GM18517 (cell line): ENCODE results near the gene GALNTL6.
"Not testable (repeated sequence)": the region's sequence is repeated elsewhere in the genome, so short reads cannot be mapped to it uniquely, and the experiment has no call there.

Experiments
- ATAC-seq: cut with Tn5 transposase; IDR thresholded peaks from one replicate; pipeline ENCODE4 v1.9.1; 2021; ENCODE audit warnings: mild to moderate bottlenecking, moderate library complexity; ENCODE audit not compliant: unreplicated experiment

Gene GALNTL6

GRCh38 chr4:172842779-172843178, 1029.6 kb downstream of the GALNTL6 start:
- ATAC-seq: no peak

GRCh38 chr4:172843192-172843591, 1030.0 kb downstream of the GALNTL6 start:
- ATAC-seq: no peak

GRCh38 chr4:172844556-172844955, 1031.4 kb downstream of the GALNTL6 start:
- ATAC-seq: no peak

GRCh38 chr4:172845281-172845680, 1032.1 kb downstream of the GALNTL6 start:
- no peak for ATAC-seq

GRCh38 chr4:172850838-172851237, 1037.6 kb downstream of the GALNTL6 start:
- ATAC-seq: no peak

GRCh38 chr4:172851534-172851933, 1038.3 kb downstream of the GALNTL6 start:
- ATAC-seq: no peak

- no peak for ATAC-seq
Observed at GRCh38 chr4:172857026-172857425, 1043.8 kb downstream of the GALNTL6 start.

- ATAC-seq: no peak
Observed at GRCh38 chr4:172858731-172859230, 1045.6 kb downstream of the GALNTL6 start.

GRCh38 chr4:172865103-172865502, 1051.9 kb downstream of the GALNTL6 start:
- no peak for ATAC-seq

- no peak for ATAC-seq
Observed at GRCh38 chr4:172865531-172866127, 1052.4 kb downstream of the GALNTL6 start.

GRCh38 chr4:172866421-172866820, 1053.2 kb downstream of the GALNTL6 start:
- ATAC-seq: no peak

- no peak for ATAC-seq
Observed at GRCh38 chr4:172867835-172868234, 1054.6 kb downstream of the GALNTL6 start.

- ATAC-seq: no peak
Observed at GRCh38 chr4:172868271-172868670, 1055.1 kb downstream of the GALNTL6 start.

- no peak for ATAC-seq
Observed at GRCh38 chr4:172869621-172870268, 1056.5 kb downstream of the GALNTL6 start.

GRCh38 chr4:172871381-172871780, 1058.2 kb downstream of the GALNTL6 start:
- no peak for ATAC-seq

GRCh38 chr4:172874944-172875343, 1061.7 kb downstream of the GALNTL6 start:
- no peak for ATAC-seq

- ATAC-seq: no peak
Observed at GRCh38 chr4:172876394-172876793, 1063.2 kb downstream of the GALNTL6 start.

GRCh38 chr4:172881645-172882044, 1068.4 kb downstream of the GALNTL6 start:
- no peak for ATAC-seq

- ATAC-seq: not testable (repeated sequence)
Observed at GRCh38 chr4:172887358-172887757, 1074.2 kb downstream of the GALNTL6 start.

GRCh38 chr4:172887959-172888358, 1074.8 kb downstream of the GALNTL6 start:
- no peak for ATAC-seq

GRCh38 chr4:172892300-172892699, 1079.1 kb downstream of the GALNTL6 start:
- ATAC-seq: no peak

GRCh38 chr4:172895699-172896098, 1082.5 kb downstream of the GALNTL6 start:
- no peak for ATAC-seq

- ATAC-seq: no peak
Observed at GRCh38 chr4:172897046-172897445, 1083.8 kb downstream of the GALNTL6 start.
